Measurements from ENCODE around the gene DTNB.
"Not testable (repeated sequence)": the region's sequence is repeated elsewhere in the genome, so short reads cannot be mapped to it uniquely, and the experiment has no call there.

DTNB gene

GRCh38 chr2:25424426-25425028, 248.8 kb downstream of the DTNB start:
- H3K4me1 ChIP-seq (ENCODE audit: control insufficient read depth, insufficient read depth, low read length): peaks cover 15% of the 10 kb centered on the region
- no peak overlapping the region for H3K9ac ChIP-seq (ENCODE audit: low read length)
- no peak for DNase-seq (ENCODE audit: low read depth)
- no peaks in the 10 kb centered on the region for H3K27me3 ChIP-seq (replicated peaks; ENCODE audit: control insufficient read depth, insufficient read depth, low read length)
- H3K4me3 ChIP-seq (ENCODE audit: low read length): no peak overlapping the region
- no peaks in the 10 kb centered on the region for H3K36me3 ChIP-seq (ENCODE audit: control insufficient read depth, insufficient read depth, low read length, severe bottlenecking)
- no peaks in the 10 kb centered on the region for H3K9me3 ChIP-seq (ENCODE audit: control insufficient read depth, low read length)

- no peak for DNase-seq (ENCODE audit: low read depth)
- Histone ChIP-seq H3K9ac (ENCODE audit: low read length) (no peak overlapping the region), H3K36me3 (ENCODE audit: control insufficient read depth, insufficient read depth, low read length, severe bottlenecking) (no peaks in the 10 kb centered on the region), H3K4me1 (ENCODE audit: control insufficient read depth, insufficient read depth, low read length) (peaks cover 15% of the 10 kb centered on the region), H3K27me3 (replicated peaks; ENCODE audit: control insufficient read depth, insufficient read depth, low read length) (no peaks in the 10 kb centered on the region), H3K4me3 (ENCODE audit: low read length) (no peak overlapping the region), H3K9me3 (ENCODE audit: control insufficient read depth, low read length) (no peaks in the 10 kb centered on the region)
Observed at GRCh38 chr2:25421820-25422411, 251.5 kb downstream of the DTNB start.

- Histone ChIP-seq H3K36me3 (ENCODE audit: control insufficient read depth, insufficient read depth, low read length, severe bottlenecking) (no peaks in the 10 kb centered on the region), H3K9ac (ENCODE audit: low read length) (no peak overlapping the region), H3K4me1 (ENCODE audit: control insufficient read depth, insufficient read depth, low read length) (peaks cover 15% of the 10 kb centered on the region), H3K27me3 (replicated peaks; ENCODE audit: control insufficient read depth, insufficient read depth, low read length) (no peaks in the 10 kb centered on the region), H3K4me3 (ENCODE audit: low read length) (no peak overlapping the region), H3K9me3 (ENCODE audit: control insufficient read depth, low read length) (no peaks in the 10 kb centered on the region)
- no peak for DNase-seq (ENCODE audit: low read depth)
Observed at GRCh38 chr2:25421289-25421688, 252.1 kb downstream of the DTNB start.

- Histone ChIP-seq H3K4me3 (ENCODE audit: low read length) (no peak overlapping the region), H3K27me3 (replicated peaks; ENCODE audit: control insufficient read depth, insufficient read depth, low read length) (no peaks in the 10 kb centered on the region), H3K36me3 (ENCODE audit: control insufficient read depth, insufficient read depth, low read length, severe bottlenecking) (no peaks in the 10 kb centered on the region), H3K9ac (ENCODE audit: low read length) (no peak overlapping the region), H3K9me3 (ENCODE audit: control insufficient read depth, low read length) (no peaks in the 10 kb centered on the region), H3K4me1 (ENCODE audit: control insufficient read depth, insufficient read depth, low read length) (peaks cover 15% of the 10 kb centered on the region)
- DNase-seq (ENCODE audit: low read depth): no peak
Observed at GRCh38 chr2:25420820-25421237, 252.5 kb downstream of the DTNB start.

GRCh38 chr2:25419678-25420242, 253.6 kb downstream of the DTNB start:
- Histone ChIP-seq H3K27me3 (replicated peaks; ENCODE audit: control insufficient read depth, insufficient read depth, low read length) (no peaks in the 10 kb centered on the region), H3K9ac (ENCODE audit: low read length) (no peak overlapping the region), H3K9me3 (ENCODE audit: control insufficient read depth, low read length) (no peaks in the 10 kb centered on the region), H3K36me3 (ENCODE audit: control insufficient read depth, insufficient read depth, low read length, severe bottlenecking) (no peaks in the 10 kb centered on the region), H3K4me3 (ENCODE audit: low read length) (no peak overlapping the region), H3K4me1 (ENCODE audit: control insufficient read depth, insufficient read depth, low read length) (peaks cover 15% of the 10 kb centered on the region)
- DNase-seq (ENCODE audit: low read depth): no peak

- no peak overlapping the region for H3K9ac ChIP-seq (ENCODE audit: low read length)
- H3K9me3 ChIP-seq (ENCODE audit: control insufficient read depth, low read length): no peaks in the 10 kb centered on the region
- no peaks in the 10 kb centered on the region for H3K27me3 ChIP-seq (replicated peaks; ENCODE audit: control insufficient read depth, insufficient read depth, low read length)
- H3K36me3 ChIP-seq (ENCODE audit: control insufficient read depth, insufficient read depth, low read length, severe bottlenecking): no peaks in the 10 kb centered on the region
- no peak overlapping the region for H3K4me3 ChIP-seq (ENCODE audit: low read length)
- H3K4me1 ChIP-seq (ENCODE audit: control insufficient read depth, insufficient read depth, low read length): peaks cover 15% of the 10 kb centered on the region
- peak; percentile 8 for DNase-seq (ENCODE audit: low read depth)
Observed at GRCh38 chr2:25418944-25419677, 254.3 kb downstream of the DTNB start.

GRCh38 chr2:25417715-25418369, 255.5 kb downstream of the DTNB start:
- Histone ChIP-seq H3K9me3 (ENCODE audit: control insufficient read depth, low read length) (no peaks in the 10 kb centered on the region), H3K9ac (ENCODE audit: low read length) (no peak overlapping the region), H3K4me1 (ENCODE audit: control insufficient read depth, insufficient read depth, low read length) (peaks cover 15% of the 10 kb centered on the region), H3K4me3 (ENCODE audit: low read length) (no peak overlapping the region), H3K36me3 (ENCODE audit: control insufficient read depth, insufficient read depth, low read length, severe bottlenecking) (no peaks in the 10 kb centered on the region), H3K27me3 (replicated peaks; ENCODE audit: control insufficient read depth, insufficient read depth, low read length) (no peaks in the 10 kb centered on the region)
- DNase-seq (ENCODE audit: low read depth): no peak

- H3K4me3 ChIP-seq (ENCODE audit: low read length): no peak overlapping the region
- H3K9ac ChIP-seq (ENCODE audit: low read length): no peak overlapping the region
- H3K4me1 ChIP-seq (ENCODE audit: control insufficient read depth, insufficient read depth, low read length): peaks cover 10% of the 10 kb centered on the region
- no peaks in the 10 kb centered on the region for H3K9me3 ChIP-seq (ENCODE audit: control insufficient read depth, low read length)
- no peaks in the 10 kb centered on the region for H3K27me3 ChIP-seq (replicated peaks; ENCODE audit: control insufficient read depth, insufficient read depth, low read length)
- DNase-seq (ENCODE audit: low read depth): no peak
- H3K36me3 ChIP-seq (ENCODE audit: control insufficient read depth, insufficient read depth, low read length, severe bottlenecking): no peaks in the 10 kb centered on the region
Observed at GRCh38 chr2:25416674-25417073, 256.7 kb downstream of the DTNB start.

GRCh38 chr2:25414781-25415180, 258.6 kb downstream of the DTNB start:
- Histone ChIP-seq H3K4me1 (ENCODE audit: control insufficient read depth, insufficient read depth, low read length) (no peaks in the 10 kb centered on the region), H3K9me3 (ENCODE audit: control insufficient read depth, low read length) (no peaks in the 10 kb centered on the region), H3K36me3 (ENCODE audit: control insufficient read depth, insufficient read depth, low read length, severe bottlenecking) (no peaks in the 10 kb centered on the region), H3K27me3 (replicated peaks; ENCODE audit: control insufficient read depth, insufficient read depth, low read length) (no peaks in the 10 kb centered on the region), H3K4me3 (ENCODE audit: low read length) (no peak overlapping the region), H3K9ac (ENCODE audit: low read length) (no peak overlapping the region)
- no peak for DNase-seq (ENCODE audit: low read depth)

- H3K36me3 ChIP-seq (ENCODE audit: control insufficient read depth, insufficient read depth, low read length, severe bottlenecking); H3K9ac ChIP-seq (ENCODE audit: low read length); H3K4me3 ChIP-seq (ENCODE audit: low read length); H3K9me3 ChIP-seq (ENCODE audit: control insufficient read depth, low read length); H3K27me3 ChIP-seq (replicated peaks; ENCODE audit: control insufficient read depth, insufficient read depth, low read length); H3K4me1 ChIP-seq (ENCODE audit: control insufficient read depth, insufficient read depth, low read length); DNase-seq (ENCODE audit: low read depth): not testable (repeated sequence)
Observed at GRCh38 chr2:25413409-25413808, 260.0 kb downstream of the DTNB start.

- H3K4me3 ChIP-seq (ENCODE audit: low read length): no peak overlapping the region
- H3K4me1 ChIP-seq (ENCODE audit: control insufficient read depth, insufficient read depth, low read length): no peaks in the 10 kb centered on the region
- no peak overlapping the region for H3K9ac ChIP-seq (ENCODE audit: low read length)
- no peak for DNase-seq (ENCODE audit: low read depth)
- H3K9me3 ChIP-seq (ENCODE audit: control insufficient read depth, low read length): no peaks in the 10 kb centered on the region
- H3K36me3 ChIP-seq (ENCODE audit: control insufficient read depth, insufficient read depth, low read length, severe bottlenecking): no peaks in the 10 kb centered on the region
- no peaks in the 10 kb centered on the region for H3K27me3 ChIP-seq (replicated peaks; ENCODE audit: control insufficient read depth, insufficient read depth, low read length)
Observed at GRCh38 chr2:25411753-25412152, 261.6 kb downstream of the DTNB start.

Measured in adipocyte (in vitro differentiated cells).